Activated CD4-positive, alpha-beta T cell treated with anti-CD3 and anti-CD28 coated beads for 1 hour (primary cell): ENCODE data around the gene TTR.

ENCODE experiments used
- DNase-seq: peaks from one replicate; pipeline ENCODE4 v3.0.0-alpha.2; 2020

The TTR gene

DNA sequence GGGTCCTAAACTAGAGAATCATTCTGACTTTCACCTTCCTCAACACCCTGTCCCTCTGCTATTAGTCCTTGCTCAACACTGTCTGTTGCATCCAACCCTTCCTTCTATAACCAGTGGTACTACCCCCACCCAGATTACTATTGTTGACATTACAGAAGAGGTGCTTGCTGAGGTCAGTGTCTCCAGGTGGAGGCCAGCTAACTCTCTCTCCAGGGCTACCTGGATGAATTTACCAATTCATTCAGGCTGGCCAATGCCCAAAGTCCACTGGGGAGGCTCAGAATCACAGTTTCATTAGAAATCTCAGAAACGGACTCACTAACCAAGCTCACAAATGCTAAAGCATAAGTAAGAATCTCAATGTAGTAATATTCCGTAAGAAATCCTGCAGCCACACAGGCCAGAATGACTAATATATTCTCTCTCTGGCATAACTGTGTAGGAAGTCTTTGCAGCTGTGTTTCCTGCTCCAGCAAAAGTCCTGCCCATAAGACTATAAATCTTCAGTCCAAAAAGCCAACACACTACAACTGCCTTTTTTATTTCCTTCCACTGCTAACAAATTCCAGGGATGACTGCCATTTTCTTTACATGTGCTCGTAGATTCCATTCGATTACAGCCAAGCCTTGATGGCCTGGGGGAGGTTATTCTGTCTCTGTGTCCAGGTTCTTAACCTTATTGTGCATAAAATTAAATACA, 10.0 kb upstream of the TTR start:
- DNase-seq = no peak

GRCh38 chr18:31583185-31583854, 8.4 kb upstream of the TTR start:
- DNase-seq = no peak

- DNase-seq = no peak
Observed at GRCh38 chr18:31585991-31586390, 5.7 kb upstream of the TTR start.

- no peak for DNase-seq
Observed at GRCh38 chr18:31586616-31587015, 5.1 kb upstream of the TTR start.

DNA sequence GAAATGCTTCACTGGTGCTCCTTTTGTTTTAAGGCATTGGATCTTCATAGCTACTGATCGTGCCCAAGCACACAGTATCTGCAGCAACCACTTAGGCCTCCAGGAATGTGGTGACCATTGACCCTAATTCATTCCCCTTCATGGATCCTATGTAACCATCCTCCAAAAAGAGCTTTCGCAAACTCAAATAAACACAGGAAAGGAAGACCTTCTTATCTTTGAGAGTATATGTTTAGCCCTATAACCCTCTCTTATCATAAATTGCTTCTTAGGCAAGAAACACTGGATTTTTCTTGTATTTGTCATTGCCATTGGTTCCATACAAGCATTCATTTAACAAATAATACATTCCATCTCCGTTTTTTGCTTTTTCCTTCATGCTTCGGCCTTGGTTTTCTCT, 4.1 kb upstream of the TTR start:
- no peak for DNase-seq

GRCh38 chr18:31590570-31590969, 1.1 kb upstream of the TTR start:
- no peak for DNase-seq

DNA sequence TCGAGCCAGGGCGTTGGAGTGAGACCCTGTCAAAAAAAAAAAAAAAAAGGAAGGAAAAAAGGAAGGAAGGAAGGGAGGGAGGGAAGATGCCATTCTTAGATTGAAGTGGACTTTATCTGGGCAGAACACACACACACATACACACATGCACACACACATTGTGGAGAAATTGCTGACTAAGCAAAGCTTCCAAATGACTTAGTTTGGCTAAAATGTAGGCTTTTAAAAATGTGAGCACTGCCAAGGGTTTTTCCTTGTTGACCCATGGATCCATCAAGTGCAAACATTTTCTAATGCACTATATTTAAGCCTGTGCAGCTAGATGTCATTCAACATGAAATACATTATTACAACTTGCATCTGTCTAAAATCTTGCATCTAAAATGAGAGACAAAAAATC, 564 bp upstream of the TTR start:
- DNase-seq = no peak

- no peak for DNase-seq
Observed at GRCh38 chr18:31592506-31593157, 955 bp downstream of the TTR start.

- DNase-seq = no peak
Observed at GRCh38 chr18:31595121-31595771, 3.6 kb downstream of the TTR start.

DNA sequence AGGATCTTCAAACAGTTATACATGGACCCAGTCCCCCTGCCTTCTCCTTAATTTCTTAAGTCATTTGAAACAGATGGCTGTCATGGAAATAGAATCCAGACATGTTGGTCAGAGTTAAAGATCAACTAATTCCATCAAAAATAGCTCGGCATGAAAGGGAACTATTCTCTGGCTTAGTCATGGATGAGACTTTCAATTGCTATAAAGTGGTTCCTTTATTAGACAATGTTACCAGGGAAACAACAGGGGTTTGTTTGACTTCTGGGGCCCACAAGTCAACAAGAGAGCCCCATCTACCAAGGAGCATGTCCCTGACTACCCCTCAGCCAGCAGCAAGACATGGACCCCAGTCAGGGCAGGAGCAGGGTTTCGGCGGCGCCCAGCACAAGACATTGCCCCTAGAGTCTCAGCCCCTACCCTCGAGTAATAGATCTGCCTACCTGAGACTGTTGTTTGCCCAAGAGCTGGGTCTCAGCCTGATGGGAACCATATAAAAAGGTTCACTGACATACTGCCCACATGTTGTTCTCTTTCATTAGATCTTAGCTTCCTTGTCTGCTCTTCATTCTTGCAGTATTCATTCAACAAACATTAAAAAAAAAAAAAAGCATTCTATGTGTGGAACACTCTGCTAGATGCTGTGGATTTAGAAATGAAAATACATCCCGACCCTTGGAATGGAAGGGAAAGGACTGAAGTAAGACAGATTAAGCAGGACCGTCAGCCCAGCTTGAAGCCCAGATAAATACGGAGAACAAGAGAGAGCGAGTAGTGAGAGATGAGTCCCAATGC, 4.6 kb downstream of the TTR start:
- DNase-seq = no peak

GRCh38 chr18:31598021-31598805, 6.5 kb downstream of the TTR start:
- DNase-seq = no peak

DNA sequence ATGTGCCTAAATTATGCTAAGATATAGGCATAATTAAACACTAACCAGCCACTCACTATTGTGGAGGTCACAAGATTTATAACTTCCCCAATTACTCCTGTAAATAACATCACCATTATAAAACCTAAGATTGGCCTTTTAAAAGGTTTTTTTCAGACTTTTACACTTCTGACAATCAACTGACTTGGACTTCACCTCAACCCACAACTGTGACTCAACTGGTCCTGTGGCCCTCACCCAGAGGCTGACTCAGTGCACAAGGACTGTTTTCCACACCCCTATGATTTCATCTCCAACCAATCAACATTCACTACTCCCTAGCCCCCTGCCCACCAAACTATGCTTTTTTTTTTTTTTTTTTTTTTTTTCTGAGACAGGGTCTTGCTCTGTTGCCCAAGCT, 11.6 kb downstream of the TTR start:
- no peak for DNase-seq

DNA sequence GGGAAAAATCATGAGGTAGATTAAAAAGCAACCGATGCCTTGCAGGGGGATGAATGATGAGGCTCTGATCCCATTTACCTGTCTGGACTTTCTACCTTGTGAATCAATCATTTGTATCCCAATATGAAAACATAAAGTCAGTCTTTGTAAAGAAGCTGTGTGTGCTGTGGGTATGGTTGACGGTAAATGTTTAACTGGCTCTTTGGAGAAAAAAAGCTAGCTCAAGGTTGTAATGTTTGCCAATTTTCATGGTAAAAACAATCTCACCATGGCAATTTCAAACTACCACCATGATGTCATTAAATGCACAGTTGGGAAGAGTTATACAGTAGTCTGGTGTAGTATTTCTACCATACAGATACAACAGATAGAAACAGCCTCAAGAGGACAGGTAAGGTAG, 14.6 kb downstream of the TTR start:
- DNase-seq = no peak

DNA sequence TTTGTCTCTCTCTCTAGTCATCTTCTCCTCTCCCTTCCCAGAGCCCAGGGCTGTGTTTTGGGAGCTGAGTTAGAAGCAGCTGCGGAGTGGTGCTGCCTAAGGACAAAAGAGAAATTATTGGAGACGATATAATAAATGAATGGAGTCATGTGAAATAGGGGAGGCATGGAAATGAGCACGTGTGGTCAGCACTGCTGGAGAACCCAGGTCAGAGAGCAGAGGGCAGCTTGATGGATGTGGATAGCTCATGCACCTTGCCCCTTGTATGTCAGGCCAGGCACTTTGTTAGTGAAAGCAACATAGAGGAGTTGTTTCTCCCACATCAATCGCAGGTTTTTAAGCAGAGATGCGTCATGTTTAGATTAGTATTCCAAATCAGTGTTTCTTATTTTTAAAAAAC, 15.7 kb downstream of the TTR start:
- no peak for DNase-seq

DNA sequence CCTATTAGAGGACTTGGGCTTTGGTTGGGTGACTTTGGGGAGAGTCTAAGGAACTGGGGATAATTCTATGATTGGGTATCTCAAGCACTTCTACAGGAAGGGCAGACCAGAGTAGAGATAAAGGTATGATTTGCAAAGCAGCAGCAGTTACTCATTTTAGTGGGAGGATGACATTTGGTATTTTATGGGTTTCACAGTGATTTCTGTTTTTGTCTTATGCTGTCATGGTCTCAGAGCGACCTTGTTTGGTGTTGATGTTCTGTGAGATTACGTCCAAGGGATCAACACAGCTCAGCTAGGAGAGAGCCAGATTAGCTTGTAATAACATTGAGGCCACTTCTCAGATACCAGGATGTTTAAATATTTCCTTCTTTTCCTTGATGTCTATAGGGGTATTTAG, 18.2 kb downstream of the TTR start:
- DNase-seq = no peak

- no peak for DNase-seq
Observed at GRCh38 chr18:31610286-31611205, 18.9 kb downstream of the TTR start.

DNA sequence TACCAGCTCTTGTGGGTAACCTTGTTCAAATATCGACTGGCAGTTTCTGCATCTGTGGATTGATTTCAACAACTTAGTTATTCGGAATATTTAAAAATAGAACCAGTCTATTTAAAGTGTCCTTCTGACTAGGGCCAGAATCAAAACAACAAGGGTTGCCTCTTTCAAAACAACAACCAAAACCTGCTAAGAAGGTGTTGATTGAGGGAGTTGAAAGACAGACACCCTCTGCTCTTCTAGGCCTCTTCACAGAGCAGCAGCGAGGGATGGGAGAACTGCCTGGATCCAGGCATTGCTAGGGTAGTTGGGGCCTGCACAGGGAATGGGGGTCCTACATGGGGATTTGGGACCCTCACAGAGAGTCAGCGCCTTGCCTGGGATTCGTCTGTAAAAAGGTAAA, 19.8 kb downstream of the TTR start:
- no peak for DNase-seq

- DNase-seq = no peak
Observed at GRCh38 chr18:31612124-31612523, 20.4 kb downstream of the TTR start.

GRCh38 chr18:31614044-31614443, 22.4 kb downstream of the TTR start:
- DNase-seq = no peak

GRCh38 chr18:31616586-31616985, 24.9 kb downstream of the TTR start:
- no peak for DNase-seq
